Measurements from ENCODE around the gene MTURN. TPM values are rescaled to one million over a fixed set of nuclear protein-coding genes. Genes with fewer than 3 reads are reported as not detected.

MTURN gene
- total and polyA plus RNA-seq, 10 of the 15 experiments (the other 5 are each of a cell fraction or from before 2014, with no cell fraction given) = 0.52 to 5.0 (median 3.3) TPM

DNA sequence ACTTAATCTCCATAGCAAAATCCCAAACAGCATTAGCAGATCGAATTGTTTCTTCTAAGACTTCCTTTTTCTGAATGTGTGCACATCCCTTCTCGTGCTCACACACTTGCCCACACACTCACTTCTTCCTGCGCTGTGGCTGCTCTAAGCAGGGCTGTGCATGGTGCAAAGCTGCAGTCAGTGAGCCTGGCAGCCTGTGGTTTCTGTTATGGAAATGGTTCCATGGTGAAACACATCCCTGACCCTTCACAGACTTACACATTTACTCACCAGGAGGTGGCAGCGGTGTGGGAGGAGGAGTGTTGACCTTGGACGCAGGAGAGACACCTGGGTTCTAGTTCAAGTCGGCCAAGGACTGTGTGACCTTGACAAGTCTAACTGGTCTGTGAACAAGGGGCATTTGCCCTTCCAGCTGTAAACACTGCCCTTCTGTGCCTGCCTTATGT, 24.9 kb downstream of the MTURN start:
- Histone ChIP-seq H3K79me2 (ENCODE audit: control insufficient read depth, insufficient read depth, low read length) (no peaks in the 10 kb centered on the region), H3K4me2 (ENCODE audit: control insufficient read depth, insufficient read depth) (peak overlapping the region; percentile 31; the same call in 1 of the 2 replicates), H3K9ac (ENCODE audit: control insufficient read depth, insufficient read depth, low read length) (no peak overlapping the region), H3K27ac (ENCODE audit: control insufficient read depth, insufficient read depth) (no peak overlapping the region), H3K36me3 (ENCODE audit: control insufficient read depth in 2 of 2, insufficient read depth in 2 of 2, low read length in 1 of 2) (no peaks in the 10 kb centered on the region), H3K4me1 (ENCODE audit: control insufficient read depth, insufficient read depth, low read length) (peaks cover 35% of the 10 kb centered on the region), H3K9me3 (replicated peaks; ENCODE audit: control insufficient read depth, insufficient read depth, low read length) (no peaks in the 10 kb centered on the region), H2AFZ (ENCODE audit: control insufficient read depth, low read depth, low read length) (peak overlapping the region; percentile 1), H4K20me1 (ENCODE audit: control insufficient read depth, insufficient read depth) (no peaks in the 10 kb centered on the region), H3K27me3 (replicated peaks in 1 of 2; ENCODE audit: control insufficient read depth in 2 of 2, insufficient read depth in 2 of 2, low read length in 1 of 2) (no peaks in the 10 kb centered on the region), H3K4me3 (no peak overlapping the region)
- RAD21 ChIA-PET (ENCODE audit: unreplicated experiment) = interaction anchor here (0.6 to 6.5 kb wide), 3 partner anchors 17 to 204 kb away, joined by 3 to 75 read pairs (median 8); no protein-coding TSS in a partner anchor
- SMC1A ChIA-PET (ENCODE audit: uncharacterized antibody, unreplicated experiment) = interaction anchor here (0.9 to 2.2 kb wide), 8 partner anchors 14 to 163 kb away, joined by 3 to 8 read pairs (median 5); no protein-coding TSS in a partner anchor
- CTCF ChIA-PET = interaction anchor here (1.1 to 6.6 kb wide), 3 partner anchors 16 to 114 kb away, joined by 3 to 182 read pairs (median 5); no protein-coding TSS in a partner anchor
- no TSS peak for BruUV-seq (replicated peaks)
- no peak for DNase-seq (ENCODE audit: low read depth, low spot score)
- intact Hi-C loops (cut with micrococcal nuclease; ENCODE audit: unreplicated experiment) (loop anchor here (5.0 kb wide), 2 partner anchors 68 to 288 kb away; no protein-coding TSS in a partner anchor), in situ Hi-C loops (cut with MboI) (loop anchor here (5.0 kb wide), 3 partner anchors 123 to 403 kb away; partner anchors contain the start of gene ZNRF2)
- POLR2A ChIA-PET = interaction anchor here (0.5 kb wide), 1 partner anchor 303 kb away, joined by 3 read pairs; no protein-coding TSS in a partner anchor
- no peak for FAIRE-seq
- WGBS (ENCODE audit: insufficient coverage, insufficient replicate concordance, low lambda C conversion rate, missing lambda C conversion rate) = 7% methylated on average over 6 of the region's 6 CpGs
- ATAC-seq = peak; percentile 27
- TF ChIP-seq, protein P1, sequence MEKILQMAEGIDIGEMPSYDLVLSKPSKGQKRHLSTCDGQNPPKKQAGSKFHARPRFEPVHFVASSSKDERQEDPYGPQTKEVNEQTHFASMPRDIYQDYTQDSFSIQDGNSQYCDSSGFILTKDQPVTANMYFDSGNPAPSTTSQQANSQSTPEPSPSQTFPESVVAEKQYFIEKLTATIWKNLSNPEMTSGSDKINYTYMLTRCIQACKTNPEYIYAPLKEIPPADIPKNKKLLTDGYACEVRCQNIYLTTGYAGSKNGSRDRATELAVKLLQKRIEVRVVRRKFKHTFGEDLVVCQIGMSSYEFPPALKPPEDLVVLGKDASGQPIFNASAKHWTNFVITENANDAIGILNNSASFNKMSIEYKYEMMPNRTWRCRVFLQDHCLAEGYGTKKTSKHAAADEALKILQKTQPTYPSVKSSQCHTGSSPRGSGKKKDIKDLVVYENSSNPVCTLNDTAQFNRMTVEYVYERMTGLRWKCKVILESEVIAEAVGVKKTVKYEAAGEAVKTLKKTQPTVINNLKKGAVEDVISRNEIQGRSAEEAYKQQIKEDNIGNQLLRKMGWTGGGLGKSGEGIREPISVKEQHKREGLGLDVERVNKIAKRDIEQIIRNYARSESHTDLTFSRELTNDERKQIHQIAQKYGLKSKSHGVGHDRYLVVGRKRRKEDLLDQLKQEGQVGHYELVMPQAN (conservative IDR thresholded peaks at IDR 0.05) = no peak
- TF ChIP-seq, protein P2, sequence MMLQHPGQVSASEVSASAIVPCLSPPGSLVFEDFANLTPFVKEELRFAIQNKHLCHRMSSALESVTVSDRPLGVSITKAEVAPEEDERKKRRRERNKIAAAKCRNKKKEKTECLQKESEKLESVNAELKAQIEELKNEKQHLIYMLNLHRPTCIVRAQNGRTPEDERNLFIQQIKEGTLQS (IDR thresholded peaks at IDR 0.05; ENCODE audit: borderline replicate concordance, extremely low read depth, low read depth, low read length) = no peak
- TF ChIP-seq, protein P3, sequence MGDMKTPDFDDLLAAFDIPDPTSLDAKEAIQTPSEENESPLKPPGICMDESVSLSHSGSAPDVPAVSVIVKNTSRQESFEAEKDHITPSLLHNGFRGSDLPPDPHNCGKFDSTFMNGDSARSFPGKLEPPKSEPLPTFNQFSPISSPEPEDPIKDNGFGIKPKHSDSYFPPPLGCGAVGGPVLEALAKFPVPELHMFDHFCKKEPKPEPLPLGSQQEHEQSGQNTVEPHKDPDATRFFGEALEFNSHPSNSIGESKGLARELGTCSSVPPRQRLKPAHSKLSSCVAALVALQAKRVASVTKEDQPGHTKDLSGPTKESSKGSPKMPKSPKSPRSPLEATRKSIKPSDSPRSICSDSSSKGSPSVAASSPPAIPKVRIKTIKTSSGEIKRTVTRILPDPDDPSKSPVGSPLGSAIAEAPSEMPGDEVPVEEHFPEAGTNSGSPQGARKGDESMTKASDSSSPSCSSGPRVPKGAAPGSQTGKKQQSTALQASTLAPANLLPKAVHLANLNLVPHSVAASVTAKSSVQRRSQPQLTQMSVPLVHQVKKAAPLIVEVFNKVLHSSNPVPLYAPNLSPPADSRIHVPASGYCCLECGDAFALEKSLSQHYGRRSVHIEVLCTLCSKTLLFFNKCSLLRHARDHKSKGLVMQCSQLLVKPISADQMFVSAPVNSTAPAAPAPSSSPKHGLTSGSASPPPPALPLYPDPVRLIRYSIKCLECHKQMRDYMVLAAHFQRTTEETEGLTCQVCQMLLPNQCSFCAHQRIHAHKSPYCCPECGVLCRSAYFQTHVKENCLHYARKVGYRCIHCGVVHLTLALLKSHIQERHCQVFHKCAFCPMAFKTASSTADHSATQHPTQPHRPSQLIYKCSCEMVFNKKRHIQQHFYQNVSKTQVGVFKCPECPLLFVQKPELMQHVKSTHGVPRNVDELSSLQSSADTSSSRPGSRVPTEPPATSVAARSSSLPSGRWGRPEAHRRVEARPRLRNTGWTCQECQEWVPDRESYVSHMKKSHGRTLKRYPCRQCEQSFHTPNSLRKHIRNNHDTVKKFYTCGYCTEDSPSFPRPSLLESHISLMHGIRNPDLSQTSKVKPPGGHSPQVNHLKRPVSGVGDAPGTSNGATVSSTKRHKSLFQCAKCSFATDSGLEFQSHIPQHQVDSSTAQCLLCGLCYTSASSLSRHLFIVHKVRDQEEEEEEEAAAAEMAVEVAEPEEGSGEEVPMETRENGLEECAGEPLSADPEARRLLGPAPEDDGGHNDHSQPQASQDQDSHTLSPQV (IDR thresholded peaks at IDR 0.05) = no peak
- no peak for TF ChIP-seq HDGF (IDR thresholded peaks at IDR 0.05)
- TF ChIP-seq KAT2A (conservative IDR thresholded peaks at IDR 0.05; ENCODE audit: control insufficient read depth, low read depth, low read length) = no peak
- TF ChIP-seq, protein P4, sequence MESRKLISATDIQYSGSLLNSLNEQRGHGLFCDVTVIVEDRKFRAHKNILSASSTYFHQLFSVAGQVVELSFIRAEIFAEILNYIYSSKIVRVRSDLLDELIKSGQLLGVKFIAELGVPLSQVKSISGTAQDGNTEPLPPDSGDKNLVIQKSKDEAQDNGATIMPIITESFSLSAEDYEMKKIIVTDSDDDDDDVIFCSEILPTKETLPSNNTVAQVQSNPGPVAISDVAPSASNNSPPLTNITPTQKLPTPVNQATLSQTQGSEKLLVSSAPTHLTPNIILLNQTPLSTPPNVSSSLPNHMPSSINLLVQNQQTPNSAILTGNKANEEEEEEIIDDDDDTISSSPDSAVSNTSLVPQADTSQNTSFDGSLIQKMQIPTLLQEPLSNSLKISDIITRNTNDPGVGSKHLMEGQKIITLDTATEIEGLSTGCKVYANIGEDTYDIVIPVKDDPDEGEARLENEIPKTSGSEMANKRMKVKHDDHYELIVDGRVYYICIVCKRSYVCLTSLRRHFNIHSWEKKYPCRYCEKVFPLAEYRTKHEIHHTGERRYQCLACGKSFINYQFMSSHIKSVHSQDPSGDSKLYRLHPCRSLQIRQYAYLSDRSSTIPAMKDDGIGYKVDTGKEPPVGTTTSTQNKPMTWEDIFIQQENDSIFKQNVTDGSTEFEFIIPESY (IDR thresholded peaks at IDR 0.05) = no peak
- TF ChIP-seq NFIC (IDR thresholded peaks at IDR 0.05; ENCODE audit: low read depth, low read length) = no peak
- TF ChIP-seq SUZ12 (IDR thresholded peaks at IDR 0.05; ENCODE audit: unreplicated experiment) = no peak
- TF ChIP-seq, protein P5, sequence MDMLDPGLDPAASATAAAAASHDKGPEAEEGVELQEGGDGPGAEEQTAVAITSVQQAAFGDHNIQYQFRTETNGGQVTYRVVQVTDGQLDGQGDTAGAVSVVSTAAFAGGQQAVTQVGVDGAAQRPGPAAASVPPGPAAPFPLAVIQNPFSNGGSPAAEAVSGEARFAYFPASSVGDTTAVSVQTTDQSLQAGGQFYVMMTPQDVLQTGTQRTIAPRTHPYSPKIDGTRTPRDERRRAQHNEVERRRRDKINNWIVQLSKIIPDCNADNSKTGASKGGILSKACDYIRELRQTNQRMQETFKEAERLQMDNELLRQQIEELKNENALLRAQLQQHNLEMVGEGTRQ (IDR thresholded peaks at IDR 0.05; ENCODE audit: borderline replicate concordance, low read depth, low read length) = no peak
- TF ChIP-seq POLR2AphosphoS5 (IDR thresholded peaks at IDR 0.05; ENCODE audit: low read length) = no peak
- TF ChIP-seq LARP7 (IDR thresholded peaks at IDR 0.05) = no peak
- no peak for TF ChIP-seq HCFC1 (IDR thresholded peaks at IDR 0.05; ENCODE audit: low read length)
- TF ChIP-seq EP300 (IDR thresholded peaks at IDR 0.05; ENCODE audit: borderline replicate concordance in 1 of 2, control insufficient read depth in 1 of 2, low read depth in 2 of 2, low read length in 2 of 2) = no peak
- no peak for TF ChIP-seq SIX5 (IDR thresholded peaks at IDR 0.05; ENCODE audit: low read depth, low read length, severe bottlenecking)

Measured in GM12878 (cell line).